ENCODE results near the gene PHAF1.

GRCh38 chr16:67182288-67182687, 72.5 kb downstream of the PHAF1 start:
- TF ChIP-seq CTCF (conservative IDR thresholded peaks at IDR 0.05 in 1 of 2, IDR thresholded peaks at IDR 0.05 in 1 of 2; ENCODE audit: extremely low read depth in 1 of 2, insufficient read depth in 1 of 2, low read depth in 1 of 2, low read length in 2 of 2), result no peak
- TF ChIP-seq EZH2 (IDR thresholded peaks at IDR 0.05; ENCODE audit: borderline replicate concordance, low read length), result no peak
